ENCODE data around the gene ASPG.

Gene ASPG

GRCh38 chr14:104076743-104077142 lies 8.8 kb upstream of the ASPG start:
- no peak for DNase-seq

DNA sequence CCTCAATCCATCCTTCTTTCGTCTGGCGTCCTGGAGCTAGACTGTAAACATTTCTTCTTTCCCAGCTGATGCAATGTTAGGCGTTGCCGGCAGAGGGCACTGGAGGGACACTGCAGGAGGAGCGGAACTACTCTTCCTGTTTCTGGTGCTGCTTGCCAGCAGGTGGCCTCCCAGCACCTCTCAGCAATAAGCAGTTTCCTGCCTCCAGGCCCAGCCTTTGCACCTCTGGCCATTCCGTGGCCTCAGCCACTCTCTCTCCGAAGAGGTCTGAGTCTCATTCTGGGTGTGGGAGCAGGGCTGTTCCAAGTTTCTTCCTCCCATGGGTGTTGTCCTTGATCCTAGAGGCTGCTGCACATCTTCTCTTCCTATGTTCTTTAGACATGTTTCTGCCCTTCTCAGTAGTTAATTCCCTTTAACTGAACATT lies 7.5 kb upstream of the ASPG start:
- DNase-seq = peak; percentile 79

GRCh38 chr14:104080376-104081260 lies 4.9 kb upstream of the ASPG start:
- no peak for DNase-seq

DNA sequence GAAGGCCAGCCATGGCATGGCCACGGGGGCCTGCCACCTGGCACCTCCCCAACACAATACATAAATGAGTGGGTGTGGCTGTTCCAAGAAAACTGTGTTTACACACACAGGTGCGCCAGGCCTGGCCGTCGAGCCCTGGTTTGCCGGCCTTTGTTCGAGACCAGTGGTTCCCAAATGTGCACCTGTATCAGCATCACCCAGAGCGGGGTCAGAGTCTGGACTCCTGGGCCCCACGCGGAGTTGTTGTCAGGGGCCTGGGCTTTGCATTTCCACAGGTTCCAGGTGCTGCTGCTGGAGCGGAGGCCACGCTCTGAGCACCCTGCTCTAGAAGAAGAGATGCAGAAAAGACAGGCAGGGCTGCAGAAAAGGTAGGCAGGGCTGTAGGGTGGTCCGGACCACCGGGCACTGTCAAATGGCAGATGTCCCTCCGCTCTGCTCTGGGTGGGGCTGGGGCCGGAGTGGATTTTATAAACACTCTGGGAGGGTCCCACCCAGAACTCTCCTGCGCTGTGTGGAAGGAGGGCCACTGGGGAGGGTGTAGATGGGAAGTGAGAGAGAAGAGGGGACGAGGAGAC lies 4.2 kb upstream of the ASPG start:
- no peak for DNase-seq

GRCh38 chr14:104081951-104082464 lies 3.5 kb upstream of the ASPG start:
- no peak for DNase-seq

DNA sequence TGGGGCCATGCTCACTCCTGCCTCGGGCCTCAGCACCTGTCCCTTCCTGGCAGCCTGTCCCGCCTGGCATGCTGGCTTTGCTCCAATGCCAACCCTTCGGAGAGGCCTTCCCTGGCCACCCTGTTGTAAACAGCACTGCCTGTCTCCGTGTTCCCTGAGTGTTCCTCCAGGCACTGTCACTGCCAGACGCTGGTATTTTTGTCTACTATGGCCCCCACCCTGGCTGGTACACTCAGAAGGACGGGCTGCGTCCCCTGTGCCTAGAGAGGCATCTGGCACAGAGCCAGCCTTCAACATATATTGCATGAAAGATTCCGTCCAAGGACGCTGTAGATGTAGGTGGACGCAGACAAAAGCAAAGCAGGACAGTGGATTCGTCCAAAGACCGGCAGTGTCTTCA lies 2.7 kb upstream of the ASPG start:
- DNase-seq = no peak

GRCh38 chr14:104084251-104085002 lies 1.1 kb upstream of the ASPG start:
- no peak for DNase-seq

- no peak for DNase-seq
Observed at GRCh38 chr14:104085889-104086201, 345 bp downstream of the ASPG start.

- DNase-seq = no peak
Observed at GRCh38 chr14:104086210-104086660, 735 bp downstream of the ASPG start.

- DNase-seq = no peak
Observed at GRCh38 chr14:104086661-104087461, 1.4 kb downstream of the ASPG start.

- no peak for DNase-seq
Observed at GRCh38 chr14:104087505-104087904, 2.0 kb downstream of the ASPG start.

GRCh38 chr14:104087981-104088850 lies 2.7 kb downstream of the ASPG start:
- DNase-seq = no peak

DNA sequence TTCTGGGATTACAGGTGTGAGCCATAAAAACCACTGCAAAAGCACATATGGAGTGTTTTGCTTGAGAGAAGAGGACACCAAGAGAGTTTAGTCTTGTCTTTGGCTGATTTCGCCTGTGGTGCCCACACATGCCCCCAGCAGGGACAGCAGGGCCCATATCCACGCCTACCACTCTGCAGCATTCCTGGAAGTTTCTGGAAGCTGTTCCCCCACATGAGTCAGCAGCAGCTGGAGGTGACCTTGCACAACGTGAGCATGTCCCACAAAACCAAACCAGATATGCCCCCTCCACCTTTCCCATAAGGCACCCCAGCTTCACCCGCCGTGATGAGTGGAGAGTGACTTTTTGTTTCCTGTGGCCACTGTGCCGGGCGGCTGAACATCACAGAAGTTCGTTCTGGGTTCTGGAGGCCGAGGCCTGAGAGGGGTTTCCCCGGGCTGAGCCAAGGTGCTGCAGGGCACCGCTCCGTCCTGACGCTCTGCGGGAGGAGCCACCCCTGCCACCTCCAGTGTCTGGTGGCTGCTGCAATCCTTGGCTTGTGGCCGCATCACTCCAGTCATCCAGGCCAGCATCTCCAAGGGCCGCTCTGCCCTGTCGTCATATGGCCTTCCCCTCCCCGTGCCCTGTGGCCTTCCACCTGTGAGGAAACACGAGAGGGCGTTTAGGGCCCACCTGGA lies 4.7 kb downstream of the ASPG start:
- no peak for DNase-seq

DNA sequence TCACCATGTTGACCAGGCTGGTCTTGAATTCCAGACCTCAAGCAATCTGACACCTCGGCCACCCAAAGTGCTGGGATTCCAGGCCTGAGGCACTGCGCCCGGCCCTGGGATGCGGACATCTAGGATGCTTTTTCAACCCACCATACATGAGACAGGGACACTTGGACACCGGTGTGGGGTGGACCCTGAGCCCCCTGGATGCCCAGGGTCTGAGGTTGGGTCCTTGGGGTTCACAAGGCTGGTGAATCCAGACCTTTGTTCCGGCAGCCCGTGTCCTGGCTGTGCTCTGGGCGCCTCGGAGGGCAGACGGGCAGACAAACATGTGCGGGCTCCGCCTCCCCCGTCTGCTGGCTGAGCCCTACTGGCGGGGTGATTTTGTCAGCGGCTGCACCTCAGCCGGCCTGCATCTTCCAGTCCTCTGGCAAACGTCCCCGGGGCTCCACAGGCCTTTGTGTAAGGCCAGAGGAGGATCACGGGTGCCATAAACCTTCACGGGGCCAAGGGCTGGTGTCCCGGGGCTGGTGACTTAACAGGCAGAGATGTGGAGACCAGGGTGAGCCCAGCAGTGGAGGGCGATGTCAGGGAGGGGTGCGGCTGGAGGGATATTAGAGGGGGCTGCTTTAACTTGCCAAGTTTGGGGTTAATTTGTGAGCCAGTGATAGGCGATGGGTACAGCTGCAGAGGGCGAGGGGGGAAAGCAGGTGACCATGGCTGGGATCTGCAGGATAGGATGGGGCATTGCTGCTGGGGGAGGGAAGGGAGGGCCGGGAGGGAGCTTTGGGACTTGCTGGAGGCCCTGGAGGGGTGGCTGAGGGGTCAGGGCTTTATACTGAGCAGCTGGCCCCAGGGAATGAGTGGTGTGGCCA lies 5.8 kb downstream of the ASPG start:
- DNase-seq = no peak

- no peak for DNase-seq
Observed at GRCh38 chr14:104091927-104092771, 6.6 kb downstream of the ASPG start.

DNA sequence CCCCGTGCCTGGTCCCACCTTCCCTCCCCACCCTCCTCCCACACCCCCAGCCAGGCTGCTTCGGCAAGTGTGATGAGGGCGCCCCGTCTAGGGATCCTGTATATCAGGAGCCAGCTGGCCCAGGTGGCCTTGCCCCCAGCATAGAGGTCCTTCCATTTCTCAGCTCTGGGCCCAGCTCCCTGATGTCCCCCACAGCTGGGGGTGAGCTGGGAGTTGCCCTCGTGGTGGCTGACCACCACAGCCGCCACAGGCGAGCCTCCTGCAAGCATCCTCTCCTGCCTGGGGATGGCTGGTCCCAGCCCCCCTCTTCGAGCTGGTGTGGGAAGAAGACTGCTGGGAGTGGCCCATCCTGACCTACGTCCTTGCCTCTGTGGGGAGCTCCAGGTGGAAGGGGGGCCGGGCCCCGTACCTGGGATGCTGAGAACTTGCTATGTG lies 7.4 kb downstream of the ASPG start:
- DNase-seq = no peak

DNA sequence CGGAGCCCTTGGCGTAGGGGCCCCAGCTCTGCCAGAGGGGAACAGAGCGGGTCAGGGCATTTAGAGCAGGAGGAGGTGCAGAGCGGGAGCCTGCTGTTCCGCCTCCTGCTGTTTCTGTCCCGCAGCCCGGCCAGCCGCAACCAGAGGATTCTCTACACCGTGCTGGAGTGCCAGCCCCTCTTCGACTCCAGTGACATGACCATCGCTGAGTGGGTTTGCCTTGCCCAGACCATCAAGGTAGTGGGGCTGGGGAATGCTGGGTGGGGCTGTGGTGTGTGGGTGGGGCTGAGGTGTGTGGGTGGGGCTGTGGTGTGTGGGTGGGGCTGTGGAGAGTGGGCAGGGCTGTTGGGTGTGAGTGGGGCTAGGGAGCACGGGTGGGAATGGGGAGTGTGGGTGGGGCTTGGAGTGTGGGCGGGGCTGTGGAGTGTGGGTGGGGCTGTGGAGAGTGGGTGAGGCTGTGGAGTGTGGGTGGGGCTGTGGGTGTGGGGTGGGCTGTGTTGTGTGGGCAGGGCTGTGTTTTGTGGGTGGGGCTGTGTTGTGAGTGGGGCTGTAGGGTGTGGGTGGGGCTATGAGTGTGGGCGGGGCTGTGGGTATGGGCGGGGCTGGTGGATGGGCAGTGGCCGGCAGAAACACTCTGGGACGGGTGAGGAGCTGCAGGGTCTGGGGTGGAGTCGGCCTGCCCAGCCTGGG lies 8.0 kb downstream of the ASPG start:
- no peak for DNase-seq

GRCh38 chr14:104094056-104094708 lies 8.7 kb downstream of the ASPG start:
- no peak for DNase-seq

All from fibroblast of skin of right quadriceps (primary cell).